Tibial artery (tissue), 4 donors: Measurements from ENCODE around the gene DGCR6L.

ENCODE experiments used
- DNase-seq, 2 donors: peaks; one replicate each; pipeline ENCODE4 v3.0.0-alpha.2; 2019
- H3K27ac ChIP-seq, 2 donors: fragments of 200-600 bp; sonication (generic) in 1 of 2; 1 replicate in 1 of 2; 2 replicates in 1 of 2; pipeline ENCODE4 v1.5.1; 2018 to 2019; ENCODE audit warnings: mild to moderate bottlenecking in 1 of 2
- H3K27me3 ChIP-seq, 2 donors: fragments of 200-600 bp; sonication (generic) in 1 of 2; one replicate each; pipeline versions ENCODE4 v1.5.1 to v1.6.0; 2016 to 2019
- H3K36me3 ChIP-seq, 3 donors: fragments of 200-600 bp; sonication (generic) in 2 of 3; one replicate each; pipeline ENCODE4 v1.5.1; 2016 to 2019; ENCODE audit warnings: mild to moderate bottlenecking in 2 of 3
- H3K4me1 ChIP-seq, 4 donors: fragments of 200-600 bp; sonication (generic) in 2 of 4; 1 replicate in 3 of 4; 2 replicates in 1 of 4; pipeline ENCODE4 v1.5.1; 2016 to 2019
- H3K4me3 ChIP-seq, 2 donors: fragments of 200-600 bp; sonication (generic) in 1 of 2; 1 replicate in 1 of 2; 2 replicates in 1 of 2; pipeline ENCODE4 v1.5.1; 2018 to 2019; ENCODE audit warnings: mild to moderate bottlenecking in 2 of 2
- H3K9me3 ChIP-seq, 3 donors: fragments of 200-600 bp; sonication (generic) in 1 of 3; one replicate each; pipeline ENCODE4 v1.5.1; 2016 to 2019
- intact Hi-C: fragments of 100-400 bp; cut with DNase I; formaldehyde crosslinking; loops from one replicate; pipeline ENCODE4 v1.15.0; 2023; ENCODE audit warnings: low total_unique reads
- TF ChIP-seq, protein P1 (sequence below), 2 experiments: fragments of 200-600 bp in 1 of 2; fragments of 450-650 bp in 1 of 2; IDR thresholded peaks; one replicate each; pipeline ENCODE4 v1.5.1; 2017 to 2019; ENCODE audit warnings: antibody characterized with exemption in 2 of 2, mild to moderate bottlenecking in 1 of 2, moderate library complexity in 1 of 2

DGCR6L gene

DNA sequence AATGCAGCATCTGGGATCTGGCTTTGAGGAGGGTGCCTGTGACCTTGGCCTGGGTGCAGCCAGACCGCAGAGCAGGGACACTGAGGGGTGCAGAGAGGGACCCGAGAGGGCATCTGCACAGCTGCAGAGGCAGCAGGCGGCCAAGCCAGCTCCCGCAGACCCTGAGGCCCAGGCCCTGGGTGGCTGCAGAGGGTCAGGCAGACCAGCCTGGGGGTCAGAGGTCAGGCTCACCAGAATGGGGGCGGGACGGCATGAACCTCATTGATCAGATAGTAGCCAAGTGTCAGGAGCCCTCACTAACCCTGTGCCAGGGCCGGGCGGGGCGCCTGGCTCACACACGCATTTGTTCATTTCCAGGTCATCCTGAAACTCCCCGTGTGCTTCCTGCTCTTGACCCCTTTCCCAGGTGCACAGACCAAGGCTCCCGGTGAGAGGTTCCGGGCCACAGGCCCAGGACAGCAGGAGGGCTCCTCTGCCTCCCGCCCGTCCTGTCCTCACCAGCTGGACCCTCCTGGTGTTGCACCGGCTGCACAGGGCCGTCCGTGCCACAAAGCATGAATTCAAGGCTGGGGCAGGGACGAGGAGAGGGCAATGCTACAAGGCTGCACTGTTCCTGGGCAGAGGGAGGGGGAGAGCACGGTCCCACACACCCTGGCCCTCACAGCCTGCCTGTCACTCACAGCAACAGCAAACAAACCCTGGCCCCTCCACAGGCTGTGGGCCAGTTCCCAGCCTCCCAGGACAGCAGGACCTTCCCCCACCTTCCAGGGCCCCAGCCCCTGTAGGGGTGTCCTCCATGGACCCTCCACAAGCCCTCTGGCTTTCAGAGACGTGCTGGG, 55.0 kb downstream of the DGCR6L start:
- DNase-seq, result no peak
- no peaks in the 10 kb centered on the region for H3K9me3 ChIP-seq
- H3K27me3 ChIP-seq, result no peaks in the 10 kb centered on the region
- H3K27ac ChIP-seq, result no peak overlapping the region
- H3K4me1 ChIP-seq, result peaks cover 0 to 17% (median 12%) of the 10 kb centered on the region in 4 donors
- H3K4me3 ChIP-seq, result no peak overlapping the region
- intact Hi-C loops, result no loop called here
- TF ChIP-seq, protein P1, sequence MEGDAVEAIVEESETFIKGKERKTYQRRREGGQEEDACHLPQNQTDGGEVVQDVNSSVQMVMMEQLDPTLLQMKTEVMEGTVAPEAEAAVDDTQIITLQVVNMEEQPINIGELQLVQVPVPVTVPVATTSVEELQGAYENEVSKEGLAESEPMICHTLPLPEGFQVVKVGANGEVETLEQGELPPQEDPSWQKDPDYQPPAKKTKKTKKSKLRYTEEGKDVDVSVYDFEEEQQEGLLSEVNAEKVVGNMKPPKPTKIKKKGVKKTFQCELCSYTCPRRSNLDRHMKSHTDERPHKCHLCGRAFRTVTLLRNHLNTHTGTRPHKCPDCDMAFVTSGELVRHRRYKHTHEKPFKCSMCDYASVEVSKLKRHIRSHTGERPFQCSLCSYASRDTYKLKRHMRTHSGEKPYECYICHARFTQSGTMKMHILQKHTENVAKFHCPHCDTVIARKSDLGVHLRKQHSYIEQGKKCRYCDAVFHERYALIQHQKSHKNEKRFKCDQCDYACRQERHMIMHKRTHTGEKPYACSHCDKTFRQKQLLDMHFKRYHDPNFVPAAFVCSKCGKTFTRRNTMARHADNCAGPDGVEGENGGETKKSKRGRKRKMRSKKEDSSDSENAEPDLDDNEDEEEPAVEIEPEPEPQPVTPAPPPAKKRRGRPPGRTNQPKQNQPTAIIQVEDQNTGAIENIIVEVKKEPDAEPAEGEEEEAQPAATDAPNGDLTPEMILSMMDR (IDR thresholded peaks at IDR 0.05), result no peak
- no peaks in the 10 kb centered on the region for H3K36me3 ChIP-seq
